Skeletal muscle satellite cell (primary cell): Measurements from ENCODE around the gene PTPRU.
A peak's percentile ranks its signal among the peaks of the same experiment; 100 is the strongest.

Experiments
- H3K27me3 ChIP-seq: 2 replicates; pipeline ENCODE4 v1.7.0; 2013; ENCODE audit warnings: low read length; ENCODE audit not compliant: control insufficient read depth, insufficient read depth
- H3K36me3 ChIP-seq: 2 replicates; pipeline ENCODE4 v1.7.0; 2013; ENCODE audit warnings: mild to moderate bottlenecking, control low read depth, low read length; ENCODE audit not compliant: insufficient read depth
- H3K4me1 ChIP-seq: 2 replicates; pipeline ENCODE4 v1.7.0; 2013; ENCODE audit warnings: low read length; ENCODE audit not compliant: control insufficient read depth, insufficient read depth
- H3K4me2 ChIP-seq: 2 replicates; pipeline ENCODE4 v1.7.0; 2013; ENCODE audit warnings: mild to moderate bottlenecking, low read length
- H3K4me3 ChIP-seq: 2 replicates; pipeline ENCODE4 v1.7.0; 2013; ENCODE audit warnings: low read length
- H3K9ac ChIP-seq: 2 replicates; pipeline ENCODE4 v1.7.0; 2013; ENCODE audit warnings: mild to moderate bottlenecking, low read depth, low read length, moderate library complexity
- H3K9me3 ChIP-seq: replicated peaks from 2 replicates; pipeline ENCODE4 v1.7.0; 2013; ENCODE audit warnings: mild to moderate bottlenecking, control low read depth, low read length

Gene PTPRU

DNA sequence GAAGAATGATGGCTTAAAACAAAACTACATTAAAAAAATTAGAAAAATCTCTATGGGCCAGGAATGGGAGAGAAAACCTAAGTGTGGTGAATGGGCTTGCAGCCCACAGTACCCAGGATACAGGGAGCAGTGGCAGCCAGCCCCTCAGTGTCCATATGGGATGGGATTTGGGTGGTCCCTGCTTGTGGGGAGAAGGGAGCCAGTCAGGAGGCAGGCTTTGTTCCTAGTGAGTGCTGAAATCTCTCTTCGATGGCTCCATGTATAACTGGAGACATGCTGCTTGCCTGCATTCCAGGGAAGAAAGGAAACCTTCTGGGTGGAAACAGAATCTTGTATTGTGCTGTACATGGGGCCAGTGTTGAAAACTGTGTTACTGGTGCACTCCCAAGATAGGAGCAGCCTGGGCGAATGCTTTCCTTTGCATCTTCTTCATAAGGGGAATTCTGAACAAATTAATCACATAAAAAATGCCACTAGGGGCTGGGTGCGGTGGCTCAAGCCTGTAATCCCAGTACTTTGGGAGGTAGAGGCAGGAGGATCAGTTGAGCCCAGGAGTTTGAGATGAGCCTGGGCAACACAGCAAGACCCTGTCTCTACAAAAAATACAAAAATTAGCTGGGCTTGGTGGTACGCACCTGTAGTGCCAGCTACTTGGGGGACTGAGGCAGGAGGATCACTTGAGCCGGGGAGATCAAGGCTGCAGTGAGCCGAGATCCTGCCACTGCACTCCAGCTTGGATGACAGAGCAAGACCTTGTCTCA lies 36.0 kb downstream of the PTPRU start:
- Histone ChIP-seq H3K27me3 (no peaks in the 10 kb centered on the region), H3K9me3 (no peaks in the 10 kb centered on the region), H3K4me3 (no peak overlapping the region), H3K4me2 (peak overlapping the region; percentile 68), H3K9ac (no peak overlapping the region), H3K36me3 (peaks cover 3% of the 10 kb centered on the region), H3K4me1 (peaks cover 17% of the 10 kb centered on the region)

DNA sequence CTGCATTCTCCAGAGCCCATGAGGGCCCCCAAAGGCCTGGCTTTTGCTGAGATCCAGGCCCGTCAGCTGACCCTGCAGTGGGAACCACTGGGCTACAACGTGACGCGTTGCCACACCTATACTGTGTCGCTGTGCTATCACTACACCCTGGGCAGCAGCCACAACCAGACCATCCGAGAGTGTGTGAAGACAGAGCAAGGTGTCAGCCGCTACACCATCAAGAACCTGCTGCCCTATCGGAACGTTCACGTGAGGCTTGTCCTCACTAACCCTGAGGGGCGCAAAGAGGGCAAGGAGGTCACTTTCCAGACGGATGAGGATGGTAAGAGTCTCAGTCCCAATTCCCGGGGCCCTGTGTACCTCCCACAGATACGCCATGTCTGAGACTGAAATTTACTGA lies 39.1 kb downstream of the PTPRU start:
- Histone ChIP-seq H3K9me3 (no peaks in the 10 kb centered on the region), H3K27me3 (no peaks in the 10 kb centered on the region), H3K4me1 (peaks cover 18% of the 10 kb centered on the region), H3K36me3 (peaks cover 3% of the 10 kb centered on the region), H3K4me3 (no peak overlapping the region), H3K9ac (no peak overlapping the region), H3K4me2 (no peak overlapping the region)

GRCh38 chr1:29278124-29278523 lies 41.8 kb downstream of the PTPRU start:
- peaks cover 6% of the 10 kb centered on the region for H3K4me1 ChIP-seq
- H3K9me3 ChIP-seq: no peaks in the 10 kb centered on the region
- no peaks in the 10 kb centered on the region for H3K27me3 ChIP-seq
- H3K4me3 ChIP-seq: no peak overlapping the region
- peaks cover 3% of the 10 kb centered on the region for H3K36me3 ChIP-seq
- no peak overlapping the region for H3K9ac ChIP-seq
- no peak overlapping the region for H3K4me2 ChIP-seq

GRCh38 chr1:29279406-29279805 lies 43.1 kb downstream of the PTPRU start:
- Histone ChIP-seq H3K4me3 (no peak overlapping the region), H3K9me3 (no peaks in the 10 kb centered on the region), H3K4me2 (no peak overlapping the region), H3K9ac (no peak overlapping the region), H3K36me3 (peaks cover 3% of the 10 kb centered on the region), H3K27me3 (no peaks in the 10 kb centered on the region), H3K4me1 (peaks cover 6% of the 10 kb centered on the region)

DNA sequence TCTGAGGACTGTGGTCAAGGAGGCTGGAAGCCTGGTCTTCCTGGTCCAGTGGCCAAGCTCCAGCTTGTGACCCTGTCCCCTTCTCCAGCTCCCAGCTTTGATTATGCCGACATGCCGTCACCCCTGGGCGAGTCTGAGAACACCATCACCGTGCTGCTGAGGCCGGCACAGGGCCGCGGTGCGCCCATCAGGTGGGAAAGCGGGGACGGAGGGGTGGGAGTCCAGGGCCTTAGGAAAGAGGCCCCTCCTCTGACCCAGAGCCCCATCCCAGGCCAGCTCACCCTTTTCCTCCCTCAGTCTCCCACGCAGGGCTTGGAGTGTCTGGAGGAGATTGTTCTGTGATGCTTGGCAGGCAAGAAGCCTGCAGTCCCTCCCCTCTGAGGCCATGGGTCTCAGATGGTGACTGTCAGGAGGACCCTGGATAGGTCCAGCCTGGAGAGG lies 43.6 kb downstream of the PTPRU start:
- Histone ChIP-seq H3K9me3 (no peaks in the 10 kb centered on the region), H3K27me3 (no peaks in the 10 kb centered on the region), H3K4me3 (no peak overlapping the region), H3K9ac (no peak overlapping the region), H3K4me2 (no peak overlapping the region), H3K36me3 (peaks cover 3% of the 10 kb centered on the region), H3K4me1 (peaks cover 6% of the 10 kb centered on the region)

DNA sequence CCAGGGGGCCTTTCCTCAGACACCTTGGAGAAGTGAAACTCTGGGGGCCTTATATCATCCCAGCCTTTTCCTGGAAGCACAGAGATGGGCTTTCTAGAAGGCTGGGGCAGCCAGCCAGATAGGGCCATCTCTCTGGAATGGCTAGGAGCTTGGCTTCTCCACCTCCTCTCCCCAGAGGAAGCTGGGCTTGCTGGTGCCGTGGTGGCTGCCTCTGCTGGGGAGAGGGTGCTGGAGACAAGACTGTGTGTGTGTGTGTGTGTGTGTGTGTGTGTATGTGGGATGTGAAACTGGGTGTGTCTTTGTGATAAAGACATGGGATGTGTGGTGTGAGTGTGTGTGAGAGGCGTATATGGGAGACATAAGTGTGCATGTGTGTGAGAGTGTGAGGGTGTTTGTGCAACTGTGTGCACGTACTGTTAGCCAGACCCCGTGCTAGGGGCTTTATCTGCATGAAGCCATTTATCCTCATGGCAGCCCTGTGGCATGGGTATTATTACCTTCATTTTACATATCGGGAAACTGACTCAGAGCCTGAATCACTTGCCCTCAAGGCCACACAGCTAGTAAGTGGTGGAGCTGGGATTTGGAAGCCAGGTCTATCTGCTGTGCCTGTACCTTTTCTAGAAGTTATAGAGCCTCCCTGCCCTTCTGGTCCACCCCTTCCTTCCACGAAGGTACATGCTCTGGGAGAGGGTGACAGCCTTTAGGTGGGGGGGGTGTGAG lies 44.2 kb downstream of the PTPRU start:
- Histone ChIP-seq H3K4me3 (no peak overlapping the region), H3K4me2 (no peak overlapping the region), H3K9me3 (no peaks in the 10 kb centered on the region), H3K4me1 (peaks cover 6% of the 10 kb centered on the region), H3K9ac (no peak overlapping the region), H3K27me3 (no peaks in the 10 kb centered on the region), H3K36me3 (peaks cover under 1% of the 10 kb centered on the region)

DNA sequence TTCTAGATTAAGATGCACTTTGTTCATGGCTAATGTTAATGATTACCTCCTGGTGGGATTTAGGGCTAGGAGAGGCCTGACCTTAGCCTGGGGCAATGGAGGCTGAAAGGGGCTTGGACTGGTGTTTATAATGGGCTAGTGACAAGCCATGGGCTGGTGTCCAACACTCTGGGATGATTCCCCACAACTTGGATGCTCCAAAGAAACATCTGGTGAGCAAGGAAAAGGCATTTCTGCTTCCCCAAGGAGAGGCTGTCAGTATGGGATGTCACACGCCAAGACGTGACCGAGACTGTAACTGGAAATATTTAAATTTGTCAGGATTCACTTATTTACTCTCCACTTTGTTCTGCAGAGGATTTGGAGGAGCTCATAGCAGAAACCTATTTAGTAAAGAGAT lies 45.2 kb downstream of the PTPRU start:
- H3K4me3 ChIP-seq: no peak overlapping the region
- no peaks in the 10 kb centered on the region for H3K27me3 ChIP-seq
- no peaks in the 10 kb centered on the region for H3K9me3 ChIP-seq
- H3K36me3 ChIP-seq: no peaks in the 10 kb centered on the region
- no peak overlapping the region for H3K9ac ChIP-seq
- no peak overlapping the region for H3K4me2 ChIP-seq
- peaks cover 6% of the 10 kb centered on the region for H3K4me1 ChIP-seq

GRCh38 chr1:29282135-29282923 lies 46.0 kb downstream of the PTPRU start:
- Histone ChIP-seq H3K4me1 (peaks cover 6% of the 10 kb centered on the region), H3K36me3 (no peaks in the 10 kb centered on the region), H3K4me2 (no peak overlapping the region), H3K9ac (no peak overlapping the region), H3K9me3 (no peaks in the 10 kb centered on the region), H3K4me3 (no peak overlapping the region), H3K27me3 (no peaks in the 10 kb centered on the region)

- Histone ChIP-seq H3K9me3 (no peaks in the 10 kb centered on the region), H3K4me3 (no peak overlapping the region), H3K4me1 (peaks cover 6% of the 10 kb centered on the region), H3K9ac (no peak overlapping the region), H3K36me3 (no peaks in the 10 kb centered on the region), H3K27me3 (no peaks in the 10 kb centered on the region), H3K4me2 (no peak overlapping the region)
Measured at GRCh38 chr1:29282924-29283803, 46.8 kb downstream of the PTPRU start.

- H3K36me3 ChIP-seq: no peaks in the 10 kb centered on the region
- H3K9me3 ChIP-seq: no peaks in the 10 kb centered on the region
- H3K27me3 ChIP-seq: no peaks in the 10 kb centered on the region
- no peak overlapping the region for H3K4me2 ChIP-seq
- H3K4me1 ChIP-seq: peaks cover 6% of the 10 kb centered on the region
- no peak overlapping the region for H3K9ac ChIP-seq
- no peak overlapping the region for H3K4me3 ChIP-seq
Measured at GRCh38 chr1:29283804-29284195, 47.5 kb downstream of the PTPRU start.
